Prostate gland (tissue), 2 donors: Measurements from ENCODE around the gene DGKZ. TPM values are rescaled to one million over a fixed set of nuclear protein-coding genes. Genes with fewer than 3 reads are reported as not detected.

Experiments
- DNase-seq: peaks from one replicate; pipeline ENCODE4 v3.0.0-alpha.2; 2019; ENCODE audit warnings: low spot score
- H3K27ac ChIP-seq, 2 donors: fragments of 200-600 bp; sonication (generic); 2 replicates each; pipeline ENCODE4 v1.5.1; 2017 to 2019
- H3K27me3 ChIP-seq: fragments of 200-600 bp; sonication (generic); replicated peaks from 2 replicates; pipeline ENCODE4 v1.5.1; 2019; ENCODE audit not compliant: insufficient read depth
- H3K36me3 ChIP-seq, 2 donors: fragments of 200-600 bp; sonication (generic); 1 replicate in 1 of 2; 2 replicates in 1 of 2; pipeline versions ENCODE4 v1.5.1 to v1.8.1; 2017 to 2019
- H3K4me1 ChIP-seq: fragments of 200-600 bp; sonication (generic); replicated peaks from 2 replicates; pipeline ENCODE4 v1.5.1; 2019
- H3K4me3 ChIP-seq, 2 donors: fragments of 200-600 bp; sonication (generic); 2 replicates each; pipeline ENCODE4 v1.5.1; 2017 to 2019
- H3K9me3 ChIP-seq: fragments of 200-600 bp; sonication (generic); 2 replicates; pipeline ENCODE4 v1.5.1; 2017
- POLR2A ChIP-seq: fragments of 450-650 bp; IDR thresholded peaks from one replicate; pipeline ENCODE4 v1.6.1; 2016; ENCODE audit warnings: antibody characterized with exemption, mild to moderate bottlenecking
- POLR2AphosphoS5 ChIP-seq: sonication (generic); formaldehyde crosslinking; IDR thresholded peaks from one replicate; pipeline ENCODE4 v1.6.1; 2017; ENCODE audit warnings: antibody characterized with exemption
- WGBS: methylation state at CpG from one replicate; pipeline ENCODE4 v1.1.5; 2018; 5-methylcytosine and 5-hydroxymethylcytosine counted together
- intact Hi-C: fragments of 100-400 bp; cut with DNase I; formaldehyde crosslinking; loops from one replicate; pipeline ENCODE4 v1.14.2; 2022
- total RNA-seq, 2 donors: library from RNA; depleted of rRNA; stranded (reverse); fragments of >200 nt; gene quantifications; one replicate each; pipeline ENCODE4 v1.1.0, GENCODE V29; 2016
- TF ChIP-seq, protein P1 (sequence below), 4 experiments: fragments of 200-600 bp in 2 of 4; fragments of 450-650 bp in 2 of 4; sonication (generic) in 2 of 4; IDR thresholded peaks; 1 replicate in 3 of 4; 2 replicates in 1 of 4; pipeline ENCODE4 v1.5.1; 2016 to 2019; ENCODE audit warnings: antibody characterized with exemption in 4 of 4, mild to moderate bottlenecking in 2 of 4, moderate library complexity in 2 of 4

The DGKZ gene
- total RNA-seq, 2 donors from 2014 or later = 53.6 to 95.0 TPM

DNA sequence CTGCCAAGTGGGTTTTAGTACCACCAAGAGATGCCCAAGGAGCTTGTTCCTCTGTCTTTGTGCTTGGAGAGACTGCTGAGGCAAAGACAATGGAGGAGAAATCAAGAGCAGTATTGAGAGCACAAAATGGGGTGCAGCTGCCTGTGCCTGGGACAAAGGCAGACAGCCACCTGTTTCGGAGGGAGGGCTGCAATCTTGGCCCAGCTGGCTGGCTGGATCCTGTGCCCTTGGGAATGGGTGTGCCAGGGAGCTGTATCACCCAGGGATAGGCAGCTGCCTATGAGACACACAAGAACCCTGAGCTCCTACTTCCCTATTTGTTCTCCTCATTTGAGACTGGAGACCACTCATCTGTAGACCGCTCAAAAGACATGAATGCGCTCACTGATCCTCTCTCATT is 67.6 kb downstream of the DGKZ start:
- no peaks in the 10 kb centered on the region for H3K9me3 ChIP-seq
- peaks cover 0 to 5% of the 10 kb centered on the region in 2 donors for H3K36me3 ChIP-seq
- H3K27ac ChIP-seq = no peak overlapping the region
- TF ChIP-seq POLR2A = no peak
- TF ChIP-seq POLR2AphosphoS5 = no peak
- TF ChIP-seq, protein P1, sequence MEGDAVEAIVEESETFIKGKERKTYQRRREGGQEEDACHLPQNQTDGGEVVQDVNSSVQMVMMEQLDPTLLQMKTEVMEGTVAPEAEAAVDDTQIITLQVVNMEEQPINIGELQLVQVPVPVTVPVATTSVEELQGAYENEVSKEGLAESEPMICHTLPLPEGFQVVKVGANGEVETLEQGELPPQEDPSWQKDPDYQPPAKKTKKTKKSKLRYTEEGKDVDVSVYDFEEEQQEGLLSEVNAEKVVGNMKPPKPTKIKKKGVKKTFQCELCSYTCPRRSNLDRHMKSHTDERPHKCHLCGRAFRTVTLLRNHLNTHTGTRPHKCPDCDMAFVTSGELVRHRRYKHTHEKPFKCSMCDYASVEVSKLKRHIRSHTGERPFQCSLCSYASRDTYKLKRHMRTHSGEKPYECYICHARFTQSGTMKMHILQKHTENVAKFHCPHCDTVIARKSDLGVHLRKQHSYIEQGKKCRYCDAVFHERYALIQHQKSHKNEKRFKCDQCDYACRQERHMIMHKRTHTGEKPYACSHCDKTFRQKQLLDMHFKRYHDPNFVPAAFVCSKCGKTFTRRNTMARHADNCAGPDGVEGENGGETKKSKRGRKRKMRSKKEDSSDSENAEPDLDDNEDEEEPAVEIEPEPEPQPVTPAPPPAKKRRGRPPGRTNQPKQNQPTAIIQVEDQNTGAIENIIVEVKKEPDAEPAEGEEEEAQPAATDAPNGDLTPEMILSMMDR (IDR thresholded peaks at IDR 0.05) = no peak
- no peaks in the 10 kb centered on the region for H3K4me1 ChIP-seq
- 66% methylated on average over 3 of the region's 3 CpGs for WGBS
- no peak overlapping the region for H3K4me3 ChIP-seq
- H3K27me3 ChIP-seq = no peaks in the 10 kb centered on the region
- DNase-seq = no peak
- intact Hi-C loops = no loop called here

DNA sequence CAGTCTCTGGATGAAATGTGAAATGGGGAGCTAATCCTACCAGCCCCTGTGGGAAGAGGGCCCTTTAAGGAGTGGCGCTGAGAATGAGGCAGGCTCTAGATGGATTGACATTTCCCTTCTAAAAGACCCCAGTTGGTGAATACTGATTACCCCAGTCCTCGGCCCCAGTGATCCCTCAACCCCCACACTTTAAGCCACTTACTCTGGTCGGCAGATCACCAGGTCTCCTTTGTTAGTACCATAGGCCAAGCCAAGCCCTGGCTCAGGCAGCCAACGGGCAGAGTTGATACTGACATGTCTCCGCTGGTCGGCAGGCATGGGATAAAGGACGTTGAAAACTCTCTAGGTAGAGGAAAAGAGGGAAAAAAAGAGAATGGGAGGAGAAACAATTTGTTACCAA is 70.4 kb downstream of the DGKZ start:
- 79% methylated on average over 7 of the region's 7 CpGs for WGBS
- H3K9me3 ChIP-seq = no peaks in the 10 kb centered on the region
- H3K36me3 ChIP-seq = no peaks in the 10 kb centered on the region
- H3K27ac ChIP-seq = no peak overlapping the region
- intact Hi-C loops = no loop called here
- TF ChIP-seq, protein P1 (IDR thresholded peaks at IDR 0.05) = no peak
- no peak for TF ChIP-seq POLR2AphosphoS5
- no peak for TF ChIP-seq POLR2A
- DNase-seq = no peak
- H3K4me1 ChIP-seq = no peaks in the 10 kb centered on the region
- H3K4me3 ChIP-seq = no peak overlapping the region
- no peaks in the 10 kb centered on the region for H3K27me3 ChIP-seq

DNA sequence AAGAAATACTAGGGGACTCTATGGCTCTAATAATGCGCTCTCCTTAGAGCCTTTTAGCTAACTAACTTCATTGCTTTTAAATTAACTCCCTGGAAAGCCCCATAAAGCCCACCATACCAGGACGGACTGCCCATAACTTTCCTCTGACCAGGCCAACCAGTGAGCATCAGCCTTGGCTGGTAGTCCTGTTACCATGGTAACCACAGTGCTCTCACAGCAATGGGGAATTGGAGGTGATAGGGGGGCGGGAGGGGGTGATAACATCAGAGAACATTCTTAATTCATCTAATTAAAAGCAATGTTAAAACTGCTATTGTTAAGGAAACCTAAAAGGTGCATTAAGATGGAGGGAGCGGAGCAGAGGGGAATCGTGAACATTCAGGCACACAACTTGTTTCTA is 71.5 kb downstream of the DGKZ start:
- Histone ChIP-seq H3K27ac (no peak overlapping the region), H3K4me3 (no peak overlapping the region), H3K36me3 (no peaks in the 10 kb centered on the region), H3K27me3 (no peaks in the 10 kb centered on the region), H3K9me3 (no peaks in the 10 kb centered on the region), H3K4me1 (no peaks in the 10 kb centered on the region)
- DNase-seq = no peak
- TF ChIP-seq, protein P1 (IDR thresholded peaks at IDR 0.05) = no peak
- TF ChIP-seq POLR2A (no peak), POLR2AphosphoS5 (no peak)
- intact Hi-C loops = no loop called here
- WGBS = 88% methylated on average over 5 of the region's 5 CpGs

DNA sequence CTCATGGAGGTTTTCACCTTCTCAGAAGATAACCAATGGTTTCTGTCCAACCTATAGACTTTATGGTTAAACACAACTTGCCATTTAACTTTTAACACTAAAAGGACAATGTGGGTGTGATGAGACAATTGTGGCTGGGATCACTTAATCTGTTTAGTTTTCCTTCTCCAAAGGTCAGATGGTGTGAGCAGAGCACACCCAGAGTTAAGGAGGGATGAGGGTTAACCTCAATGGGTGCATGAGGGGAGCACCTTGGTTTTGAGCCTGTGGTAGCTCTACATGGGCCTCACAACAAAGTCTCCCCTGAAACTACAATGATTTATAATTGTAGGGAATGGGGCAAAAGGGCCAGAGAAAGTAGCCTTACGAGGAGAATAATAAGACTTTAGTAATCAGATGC is 73.2 kb downstream of the DGKZ start:
- DNase-seq = no peak
- H3K36me3 ChIP-seq = no peaks in the 10 kb centered on the region
- H3K27me3 ChIP-seq = no peaks in the 10 kb centered on the region
- intact Hi-C loops = no loop called here
- H3K4me1 ChIP-seq = no peaks in the 10 kb centered on the region
- WGBS = 97% methylated on average over 1 of the region's 1 CpG
- H3K9me3 ChIP-seq = no peaks in the 10 kb centered on the region
- TF ChIP-seq, protein P1 (IDR thresholded peaks at IDR 0.05) = no peak
- TF ChIP-seq POLR2A = no peak
- TF ChIP-seq POLR2AphosphoS5 = no peak
- H3K4me3 ChIP-seq = no peak overlapping the region
- no peak overlapping the region for H3K27ac ChIP-seq

DNA sequence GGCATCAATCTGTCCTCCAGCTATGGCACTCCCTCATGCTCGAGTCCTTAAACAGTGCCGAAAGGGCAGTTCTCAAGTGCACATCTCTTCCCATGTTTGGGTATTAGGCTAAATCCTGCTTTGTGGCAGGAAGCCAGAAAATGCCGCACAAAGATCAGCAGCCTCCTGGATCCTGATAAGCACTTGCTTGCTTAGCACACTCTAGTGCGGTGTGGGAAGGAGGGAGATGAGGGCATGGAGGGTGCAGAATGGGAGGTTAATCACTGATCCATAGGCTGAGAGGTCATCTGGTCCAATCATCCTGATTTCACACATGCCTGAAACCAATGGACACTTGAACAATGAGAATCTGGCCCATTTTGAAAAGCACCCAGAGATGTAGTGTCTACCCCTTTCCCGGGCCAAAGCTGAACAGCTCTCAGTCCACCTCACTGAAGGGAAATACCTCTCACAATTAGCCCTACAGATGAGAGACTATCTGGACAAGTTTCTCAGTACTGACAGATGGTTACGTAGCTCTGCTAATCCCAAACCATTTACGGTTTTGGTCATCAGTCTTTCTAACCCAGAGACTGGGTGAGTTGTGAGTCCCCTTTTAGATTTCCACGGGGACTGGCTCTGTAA is 74.1 kb downstream of the DGKZ start:
- H3K4me1 ChIP-seq = no peaks in the 10 kb centered on the region
- H3K9me3 ChIP-seq = no peaks in the 10 kb centered on the region
- DNase-seq = no peak
- intact Hi-C loops = no loop called here
- no peaks in the 10 kb centered on the region for H3K27me3 ChIP-seq
- no peak overlapping the region for H3K4me3 ChIP-seq
- no peaks in the 10 kb centered on the region for H3K36me3 ChIP-seq
- no peak for TF ChIP-seq POLR2AphosphoS5
- TF ChIP-seq, protein P1 (IDR thresholded peaks at IDR 0.05) = no peak
- TF ChIP-seq POLR2A = no peak
- 94% methylated on average over 8 of the region's 8 CpGs for WGBS
- no peak overlapping the region for H3K27ac ChIP-seq
